GM10266 (cell line): ENCODE results near the gene ATXN1.

ENCODE experiments used
- DNase-seq: peaks from one replicate; pipeline ENCODE4 v3.0.0; 2012; ENCODE audit errors: extremely low spot score
- CTCF ChIP-seq: IDR thresholded peaks from 2 replicates; pipeline ENCODE4 v1.5.1; 2012; ENCODE audit warnings: mild to moderate bottlenecking, low read depth; ENCODE audit not compliant: control insufficient read depth, insufficient read depth; ENCODE audit errors: missing control alignments

ATXN1 gene

GRCh38 chr6:16249971-16250370 is 511.3 kb downstream of the ATXN1 start:
- no peak for DNase-seq
- no peak for TF ChIP-seq CTCF
